GM23248 (cell line): Measurements from ENCODE around the gene CASTOR1.

Experiments used
- EZH2 ChIP-seq: fragments of 200-600 bp; sonication (generic); IDR thresholded peaks from 2 replicates; pipeline ENCODE4 v1.6.1; 2018; ENCODE audit warnings: antibody characterized with exemption, mild to moderate bottlenecking; ENCODE audit not compliant: insufficient read depth, poor library complexity, severe bottlenecking
- EZH2phosphoT487 ChIP-seq: fragments of 200-600 bp; sonication (generic); IDR thresholded peaks from 2 replicates; pipeline ENCODE4 v1.6.1; 2018; ENCODE audit warnings: antibody characterized with exemption, moderate library complexity, mild to moderate bottlenecking, low read depth; ENCODE audit not compliant: insufficient read depth

GRCh38 chr22:30247561-30247960 lies 41.7 kb downstream of the CASTOR1 start:
- TF ChIP-seq EZH2phosphoT487 = no peak
- no peak for TF ChIP-seq EZH2
